Measurements from ENCODE around the gene FAM47B.

DNA sequence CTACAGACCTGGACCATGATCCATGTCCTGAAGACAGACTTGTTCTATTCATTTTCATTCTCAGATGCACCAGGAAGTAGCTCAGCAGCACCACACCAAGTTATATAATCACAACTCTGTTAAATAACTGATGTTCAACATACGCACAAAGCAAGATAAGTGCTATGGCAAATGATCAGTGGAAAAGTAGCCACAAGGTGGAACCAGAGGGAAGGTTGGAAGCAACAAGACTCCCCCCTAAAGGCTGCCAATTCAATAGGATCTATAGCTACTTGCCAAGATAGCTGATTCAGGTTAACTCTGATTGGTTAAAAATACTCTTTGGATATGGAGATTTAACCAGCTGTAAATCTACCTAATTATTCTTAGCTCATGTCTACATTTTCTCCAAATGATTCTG is 23.7 kb upstream of the FAM47B start:
- TF ChIP-seq, protein P1, sequence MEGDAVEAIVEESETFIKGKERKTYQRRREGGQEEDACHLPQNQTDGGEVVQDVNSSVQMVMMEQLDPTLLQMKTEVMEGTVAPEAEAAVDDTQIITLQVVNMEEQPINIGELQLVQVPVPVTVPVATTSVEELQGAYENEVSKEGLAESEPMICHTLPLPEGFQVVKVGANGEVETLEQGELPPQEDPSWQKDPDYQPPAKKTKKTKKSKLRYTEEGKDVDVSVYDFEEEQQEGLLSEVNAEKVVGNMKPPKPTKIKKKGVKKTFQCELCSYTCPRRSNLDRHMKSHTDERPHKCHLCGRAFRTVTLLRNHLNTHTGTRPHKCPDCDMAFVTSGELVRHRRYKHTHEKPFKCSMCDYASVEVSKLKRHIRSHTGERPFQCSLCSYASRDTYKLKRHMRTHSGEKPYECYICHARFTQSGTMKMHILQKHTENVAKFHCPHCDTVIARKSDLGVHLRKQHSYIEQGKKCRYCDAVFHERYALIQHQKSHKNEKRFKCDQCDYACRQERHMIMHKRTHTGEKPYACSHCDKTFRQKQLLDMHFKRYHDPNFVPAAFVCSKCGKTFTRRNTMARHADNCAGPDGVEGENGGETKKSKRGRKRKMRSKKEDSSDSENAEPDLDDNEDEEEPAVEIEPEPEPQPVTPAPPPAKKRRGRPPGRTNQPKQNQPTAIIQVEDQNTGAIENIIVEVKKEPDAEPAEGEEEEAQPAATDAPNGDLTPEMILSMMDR (IDR thresholded peaks at IDR 0.05), result peak in 2 of 6 experiments; percentile 11
- TF ChIP-seq POLR2A (IDR thresholded peaks at IDR 0.05) (no peak), EP300 (IDR thresholded peaks at IDR 0.05) (no peak), POLR2AphosphoS5 (IDR thresholded peaks at IDR 0.05) (no peak)
